Kidney (tissue), 14 donors: ENCODE measurements around the gene LAMA4. TPM values are rescaled to one million over a fixed set of nuclear protein-coding genes. Genes with fewer than 3 reads are reported as not detected.

ENCODE experiments used
- DNase-seq, 5 donors: peaks; one replicate each; pipeline ENCODE4 v3.0.0-alpha.2; 2013 to 2020
- FAIRE-seq: peaks from 2 replicates; lab custom pipeline; 2012; peaks lifted over from hg19 to GRCh38; lab: Jason Lieb, UNC
- H3K27ac ChIP-seq, 2 donors: one replicate each; pipeline ENCODE4 v1.7.0; 2013; ENCODE audit warnings: low read depth in 2 of 2, low read length in 2 of 2, inconsistent platforms in 1 of 2
- H3K27me3 ChIP-seq: one replicate; pipeline ENCODE4 v1.7.1; 2013; ENCODE audit warnings: low read length, inconsistent platforms; ENCODE audit not compliant: control insufficient read depth, insufficient read depth
- H3K36me3 ChIP-seq, 3 donors: one replicate each; pipeline versions ENCODE4 v1.7.0 to v1.7.1; 2013; ENCODE audit warnings: low read length in 3 of 3, control low read depth in 1 of 3, inconsistent platforms in 1 of 3; ENCODE audit not compliant: insufficient read depth in 3 of 3, control insufficient read depth in 2 of 3
- H3K4me1 ChIP-seq, 3 donors: one replicate each; pipeline versions ENCODE4 v1.7.0 to v1.7.1; 2013; ENCODE audit warnings: low read length in 3 of 3, inconsistent platforms in 1 of 3, low read depth in 1 of 3; ENCODE audit not compliant: control insufficient read depth in 2 of 3, insufficient read depth in 2 of 3
- H3K4me3 ChIP-seq, 3 donors: one replicate each; pipeline versions ENCODE4 v1.7.0 to v1.8.1; 2013; ENCODE audit warnings: low read length in 3 of 3, control low read depth in 1 of 3, inconsistent platforms in 1 of 3
- H3K9ac ChIP-seq, 3 donors: one replicate each; pipeline versions ENCODE4 v1.7.0 to v1.7.1; 2013; ENCODE audit warnings: low read length in 3 of 3, control low read depth in 1 of 3, inconsistent platforms in 1 of 3
- H3K9me3 ChIP-seq, 3 donors: one replicate each; pipeline versions ENCODE4 v1.7.0 to v1.7.1; 2013; ENCODE audit warnings: low read length in 3 of 3, control low read depth in 1 of 3, inconsistent platforms in 1 of 3; ENCODE audit not compliant: control insufficient read depth in 2 of 3, insufficient read depth in 1 of 3
- CTCF ChIP-seq: IDR thresholded peaks from 3 replicates; pipeline ENCODE4 v1.5.1; 2012; ENCODE audit warnings: mild to moderate bottlenecking, moderate library complexity, borderline replicate concordance; ENCODE audit not compliant: insufficient read depth; ENCODE audit errors: extremely low read depth
- intact Hi-C: fragments of 100-400 bp; cut with DNase I; formaldehyde crosslinking; loops from one replicate; pipeline ENCODE4 v1.11.1; 2022
- polyA plus RNA-seq: library from polyadenylated mRNA; stranded (reverse); fragments of 350-450 nt; fragmentation: Illumina TruSeq; extraction: RNeasy Lipid Tissue Mini Kit (QIAGEN cat#74804); gene quantifications from one replicate; pipeline ENCODE4 v1.2.3, GENCODE V29; 2014; ENCODE audit warnings: low read depth, low replicate concordance; ENCODE audit not compliant: insufficient read depth
- total RNA-seq: library from RNA; stranded (reverse); fragmentation: NEBNext Ultra II Directional; extraction: Animal tissue kit (Norgen Biotek cat#: 25700); gene quantifications from one replicate; pipeline ENCODE4 v1.2.1, GENCODE V29; 2021
- donor health status: control.
- donor health status: control.
- donor health status: control.
- donor health status: control.
- donor health status: control.
- donor health status: DM: yes; HTN: yes; CAD: no.
- donor health status: Normal renal cell carcinoma (clear cell type).

The LAMA4 gene
- total and polyA plus RNA-seq, 2 donors from 2014 or later: 5.6 to 20.7 TPM

GRCh38 chr6:112247275-112247674, 7.1 kb downstream of the LAMA4 start:
- no peaks in the 10 kb centered on the region for H3K27me3 ChIP-seq
- H3K4me1 ChIP-seq: peaks cover 0 to 6% (median 0%) of the 10 kb centered on the region in 3 donors
- intact Hi-C loops: no loop called here
- no peaks in the 10 kb centered on the region for H3K9me3 ChIP-seq
- DNase-seq (no peak), FAIRE-seq (no peak)
- H3K27ac ChIP-seq: no peak overlapping the region
- peaks cover 0 to 2% (median 0%) of the 10 kb centered on the region in 3 donors for H3K36me3 ChIP-seq
- no peak overlapping the region for H3K9ac ChIP-seq
- TF ChIP-seq CTCF: no peak
- H3K4me3 ChIP-seq: no peak overlapping the region

GRCh38 chr6:112245511-112246203, 8.7 kb downstream of the LAMA4 start:
- peak in 2 of 5 donors; percentile 58 to 86 for DNase-seq
- intact Hi-C loops: no loop called here
- TF ChIP-seq CTCF: no peak
- H3K36me3 ChIP-seq: peaks cover 0 to 2% (median 0%) of the 10 kb centered on the region in 3 donors
- no peaks in the 10 kb centered on the region for H3K9me3 ChIP-seq
- no peak overlapping the region for H3K27ac ChIP-seq
- no peak overlapping the region for H3K9ac ChIP-seq
- FAIRE-seq: no peak
- no peaks in the 10 kb centered on the region for H3K27me3 ChIP-seq
- peaks cover 0 to 6% (median 0%) of the 10 kb centered on the region in 3 donors for H3K4me1 ChIP-seq
- no peak overlapping the region for H3K4me3 ChIP-seq

- DNase-seq: no peak
- Histone ChIP-seq H3K27ac (no peak overlapping the region), H3K36me3 (peaks cover 0 to 2% (median 0%) of the 10 kb centered on the region in 3 donors), H3K9ac (no peak overlapping the region), H3K4me1 (peaks cover 0 to 6% (median 0%) of the 10 kb centered on the region in 3 donors), H3K9me3 (no peaks in the 10 kb centered on the region), H3K27me3 (no peaks in the 10 kb centered on the region), H3K4me3 (no peak overlapping the region)
- intact Hi-C loops: no loop called here
- no peak for TF ChIP-seq CTCF
- FAIRE-seq: no peak
These were observed 10.2 kb downstream of the LAMA4 start for GRCh38 chr6:112243861-112244827.
